HL-60/S4 treated with retinoic acid at 250 ng/mL for 4 days and 3 days (cell line): ENCODE results near the gene NT5DC3.
"Not testable (repeated sequence)": the region's sequence is repeated elsewhere in the genome, so short reads cannot be mapped to it uniquely, and the experiment has no call there.

Source experiments
- in situ Hi-C: fragments of 300-500 bp; cut with MboI; formaldehyde crosslinking; loops from 2 replicates; pipeline ENCODE4 v1.7.0; 2022; ENCODE audit warnings: low sequenced_read_pairs

The NT5DC3 gene

DNA sequence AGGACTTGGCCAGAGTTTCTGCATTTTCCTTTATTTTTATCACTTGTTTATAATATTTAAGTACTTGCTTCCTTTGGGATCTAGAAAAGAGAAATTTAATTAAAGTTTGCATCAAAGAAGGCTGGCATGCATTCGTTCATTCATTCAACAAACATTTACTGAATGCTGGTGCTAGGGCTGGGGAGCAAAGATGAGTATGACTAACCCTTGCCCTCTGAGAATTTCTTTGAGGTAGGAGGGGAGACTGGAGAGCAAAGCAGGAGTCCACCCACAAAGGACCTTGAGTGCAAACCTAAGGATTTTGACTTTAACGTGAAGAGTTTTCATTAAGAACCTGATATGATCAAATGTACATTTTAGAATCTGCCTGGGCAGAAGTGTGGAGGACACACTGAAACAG is 16.1 kb upstream of the NT5DC3 start:
- in situ Hi-C loops = no loop called here

GRCh38 chr12:103855896-103856657 is 15.0 kb upstream of the NT5DC3 start:
- in situ Hi-C loops = no loop called here

GRCh38 chr12:103855036-103855712 is 14.1 kb upstream of the NT5DC3 start:
- in situ Hi-C loops = no loop called here

DNA sequence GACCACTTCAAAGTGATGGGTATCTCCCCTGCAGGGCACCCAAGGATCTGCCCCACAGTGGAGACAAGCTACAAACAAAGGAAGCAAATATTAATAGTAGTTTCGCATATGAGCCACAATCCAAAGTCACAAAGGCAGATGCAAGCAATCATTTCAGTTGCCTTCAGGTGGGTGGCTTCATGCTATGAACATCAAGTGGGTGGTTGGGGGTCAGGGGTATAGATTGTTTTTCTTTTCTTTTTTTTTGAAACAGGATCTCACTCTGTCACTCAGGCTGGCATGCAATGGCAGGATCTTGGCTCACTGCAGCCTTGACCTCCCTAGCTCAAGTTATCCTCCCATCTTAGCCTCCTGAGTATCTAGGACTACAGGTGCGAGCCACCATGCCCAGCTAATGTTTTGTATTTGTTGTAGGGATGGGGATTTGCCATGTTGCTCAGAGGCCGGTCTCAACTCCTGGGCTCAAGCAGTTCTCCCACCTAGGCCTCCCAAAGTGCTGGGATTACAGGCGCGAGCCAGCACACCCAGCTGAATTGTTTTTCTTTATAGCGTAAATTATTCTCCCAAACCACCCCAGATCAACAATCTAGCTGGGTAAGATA is 13.4 kb upstream of the NT5DC3 start:
- in situ Hi-C loops = no loop called here

GRCh38 chr12:103852498-103852997 is 11.5 kb upstream of the NT5DC3 start:
- in situ Hi-C loops = no loop called here

DNA sequence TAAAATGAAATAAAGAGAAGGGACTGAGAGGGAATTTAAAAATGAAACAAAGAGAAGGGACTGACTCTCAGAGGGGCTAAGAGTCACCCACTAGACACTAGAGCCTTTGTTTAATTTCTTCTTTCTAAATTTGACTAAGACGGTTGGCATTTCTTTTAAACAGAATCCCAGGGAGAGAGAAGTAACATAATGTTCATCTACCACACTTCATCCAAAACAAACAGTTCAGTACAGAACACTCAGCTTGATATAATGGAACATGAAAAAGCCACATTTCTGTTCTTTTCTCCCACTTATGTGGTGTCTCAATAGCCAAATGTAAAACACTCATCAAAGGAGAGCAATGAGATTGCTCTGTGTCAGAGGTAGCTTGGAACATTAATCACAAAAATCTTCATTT is 10.1 kb upstream of the NT5DC3 start:
- in situ Hi-C loops = no loop called here

DNA sequence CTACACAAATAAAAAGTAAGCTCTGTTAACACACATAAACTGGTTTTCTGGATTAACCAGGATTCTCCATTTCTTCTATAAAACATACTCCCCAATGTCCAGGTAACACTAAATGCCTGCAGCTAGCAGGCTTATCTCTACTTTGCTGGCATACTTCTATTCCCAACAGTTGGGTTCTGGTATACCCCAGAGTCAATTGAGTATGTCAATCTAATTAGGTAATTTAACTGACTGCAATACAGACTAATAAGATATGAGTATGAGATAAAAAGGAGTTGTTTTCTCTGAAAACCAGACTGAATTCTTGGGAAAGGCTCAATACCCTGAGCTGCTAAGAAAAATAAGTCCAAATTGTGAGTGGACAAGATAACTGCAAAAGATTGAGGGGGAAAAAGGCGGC is 9.4 kb upstream of the NT5DC3 start:
- in situ Hi-C loops = no loop called here

DNA sequence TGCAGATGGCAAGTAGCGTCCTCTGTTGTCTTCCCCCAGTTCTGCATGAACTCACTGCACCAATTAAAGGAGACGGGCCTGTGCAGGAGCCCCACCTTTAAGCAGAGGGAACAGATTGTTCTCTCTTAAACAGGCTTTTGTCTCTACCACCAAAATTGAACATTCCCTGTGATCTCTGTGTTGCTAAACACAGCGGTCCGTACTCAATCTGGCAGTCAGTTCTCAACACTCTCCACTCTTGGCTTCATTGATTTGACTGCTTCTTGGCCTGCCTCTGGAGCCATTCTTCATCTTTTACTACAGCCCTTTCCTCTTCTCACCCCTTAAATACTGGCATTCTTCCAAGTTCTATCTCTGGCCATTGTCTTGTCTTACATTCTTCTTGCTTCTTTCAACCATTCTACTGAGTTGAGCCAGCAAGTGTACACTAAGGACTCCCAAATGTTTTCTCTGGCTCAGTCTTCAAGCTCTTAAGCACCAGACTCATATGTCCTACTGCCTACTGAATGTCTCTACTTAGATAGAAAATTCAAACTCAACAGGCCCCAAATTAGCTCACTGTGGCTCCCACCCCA is 8.0 kb upstream of the NT5DC3 start:
- in situ Hi-C loops = no loop called here

- in situ Hi-C loops = no loop called here
Measured at GRCh38 chr12:103848143-103848542, 7.1 kb upstream of the NT5DC3 start.

DNA sequence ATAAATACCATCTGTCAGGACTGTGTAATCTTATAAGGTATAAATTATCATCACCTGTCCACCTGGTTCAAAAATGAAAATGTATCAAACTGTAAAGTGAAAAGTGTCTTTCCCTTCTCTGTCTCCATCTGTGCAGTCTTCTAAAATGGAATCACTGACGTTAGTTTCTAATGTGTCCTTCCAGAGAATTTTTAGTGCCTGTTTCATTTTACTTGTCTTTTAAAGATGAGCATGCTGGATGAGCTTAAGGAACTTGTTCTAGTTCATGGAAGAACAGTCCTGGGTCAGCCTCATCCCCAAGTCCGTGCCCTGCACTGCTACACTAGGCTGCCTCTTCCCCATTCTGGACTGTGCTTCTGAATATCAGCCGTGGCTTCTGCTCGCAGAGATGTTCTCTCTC is 5.4 kb upstream of the NT5DC3 start:
- in situ Hi-C loops = no loop called here

GRCh38 chr12:103844305-103844704 is 3.3 kb upstream of the NT5DC3 start:
- in situ Hi-C loops = no loop called here

GRCh38 chr12:103841690-103842584 is 903 bp upstream of the NT5DC3 start:
- in situ Hi-C loops = no loop called here

DNA sequence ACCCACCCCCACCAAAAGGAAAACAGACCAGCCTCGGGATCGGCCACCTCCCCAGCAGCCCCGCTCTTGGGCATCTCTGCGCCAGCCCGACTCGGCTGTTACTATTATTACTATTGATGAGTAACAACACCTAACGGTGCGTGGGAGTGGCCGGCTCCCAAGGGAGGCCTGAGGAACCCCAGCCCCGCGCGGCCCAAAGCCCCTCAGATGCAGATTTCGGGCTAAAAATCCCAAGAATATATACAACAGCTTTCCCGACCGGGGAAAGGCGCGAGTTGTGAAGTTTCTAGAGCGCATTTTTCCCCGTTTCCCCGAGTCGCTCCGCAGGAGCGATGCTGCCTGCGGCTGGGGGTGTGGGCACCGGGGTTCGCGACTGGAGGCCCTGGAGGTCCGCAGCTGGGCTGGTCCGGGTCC is 565 bp downstream of the NT5DC3 start:
- in situ Hi-C loops = no loop called here

DNA sequence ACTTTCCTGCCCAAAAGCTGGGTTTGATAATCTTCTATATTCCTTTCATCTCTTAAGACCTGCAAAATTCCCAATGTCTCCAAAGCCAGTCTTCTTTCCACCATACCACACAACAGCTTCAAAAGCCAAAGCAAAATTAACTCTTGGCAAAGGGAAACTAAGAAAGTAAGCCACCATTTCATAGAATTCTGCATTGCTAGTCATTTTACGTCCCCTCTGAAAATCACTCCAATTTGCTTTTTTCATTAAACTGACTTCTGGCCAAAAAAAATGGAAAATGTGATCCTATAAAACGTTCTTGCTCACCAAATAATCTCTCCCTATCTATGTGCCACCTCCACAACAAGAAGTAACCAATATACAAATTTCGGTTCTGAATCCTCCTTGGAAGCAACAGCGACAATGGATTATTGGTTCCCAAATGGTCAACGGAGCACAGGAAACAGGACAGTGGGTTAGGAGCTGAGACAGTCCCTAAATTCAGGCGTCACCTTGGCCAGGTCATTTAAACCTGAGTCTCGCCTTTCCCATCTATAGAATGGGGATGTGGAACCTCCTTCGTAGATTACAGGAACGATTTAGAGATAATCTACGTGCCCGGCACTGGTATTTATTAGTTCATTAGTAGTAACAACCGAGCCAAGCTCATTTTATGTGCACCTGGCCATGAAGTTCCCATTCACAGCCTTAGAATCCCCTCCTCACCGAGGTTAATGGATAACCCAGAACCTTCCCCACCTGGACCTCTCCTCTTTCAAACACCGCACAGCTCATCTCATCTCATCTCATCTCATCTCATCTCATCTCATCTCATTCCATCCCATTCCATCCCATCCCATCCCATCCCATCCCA is 1.2 kb downstream of the NT5DC3 start:
- in situ Hi-C loops = no loop called here

DNA sequence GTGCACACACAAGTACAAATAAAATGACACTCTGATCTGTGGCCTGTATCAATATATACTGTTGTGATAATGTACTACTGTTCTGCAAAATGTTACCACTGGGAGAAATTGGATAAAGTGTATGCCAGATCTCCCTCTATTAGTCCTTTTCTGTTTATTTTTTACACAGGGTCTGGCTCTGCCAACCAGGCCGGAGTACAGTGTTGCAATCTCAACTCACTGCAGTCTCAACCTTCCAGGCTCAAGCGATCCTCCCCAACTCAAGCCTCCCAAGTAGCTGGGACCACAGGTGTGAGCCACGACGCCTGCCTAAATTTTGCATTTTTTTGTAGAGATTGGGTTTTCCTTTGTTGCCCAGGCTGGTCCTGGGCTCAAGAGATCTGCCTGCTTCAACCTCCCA is 1.9 kb downstream of the NT5DC3 start:
- in situ Hi-C loops = no loop called here

DNA sequence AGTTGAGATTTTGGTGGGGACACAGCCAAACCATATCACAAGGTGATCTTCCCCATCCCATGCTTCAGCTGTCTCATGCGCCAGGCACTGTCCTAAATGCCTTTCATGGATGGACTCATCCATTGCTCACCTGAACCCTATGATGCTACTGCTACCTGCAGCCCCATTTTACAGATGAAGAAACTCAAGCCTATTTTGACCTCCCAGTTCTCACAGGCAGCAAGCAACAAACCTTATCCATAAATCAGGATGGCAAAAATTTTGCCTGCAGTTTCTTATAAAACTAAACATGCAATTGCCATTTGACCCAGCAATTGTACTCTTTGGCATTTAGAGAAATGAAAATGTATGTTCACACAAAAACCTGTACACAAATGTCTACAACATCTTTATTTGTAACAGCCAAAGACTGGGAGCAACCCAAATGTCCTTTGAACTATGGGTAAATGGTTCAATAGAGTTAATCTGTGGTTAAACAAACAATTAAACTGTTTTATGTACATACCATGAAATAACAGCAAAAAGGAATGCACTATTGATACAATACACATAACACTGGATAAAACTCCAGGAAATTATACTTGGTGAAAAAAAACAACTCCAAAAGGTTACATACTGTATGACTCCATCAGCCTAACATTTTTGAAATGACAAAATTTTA is 2.6 kb downstream of the NT5DC3 start:
- in situ Hi-C loops = no loop called here

DNA sequence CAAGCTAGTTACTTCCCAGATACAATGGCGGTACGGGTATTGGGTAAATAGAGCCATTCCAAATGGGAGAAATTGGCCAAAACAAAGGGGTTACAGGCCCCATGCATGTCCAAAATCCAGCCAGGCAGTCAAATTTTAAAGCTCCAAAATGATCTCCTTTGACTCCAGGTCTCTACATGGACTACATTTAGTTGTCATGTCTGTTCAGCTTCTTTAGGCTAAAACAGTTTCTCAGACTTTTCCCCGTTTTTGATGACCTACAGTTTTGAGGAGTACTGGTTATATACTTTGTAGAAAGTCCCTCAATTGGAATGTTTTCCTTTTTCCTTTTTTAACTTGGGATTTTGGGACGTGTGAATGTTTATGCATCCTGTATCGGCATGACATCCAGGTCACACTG is 4.7 kb downstream of the NT5DC3 start:
- in situ Hi-C loops = no loop called here

- in situ Hi-C loops = not testable (repeated sequence)
Measured at GRCh38 chr12:103835747-103836335, 5.2 kb downstream of the NT5DC3 start.

DNA sequence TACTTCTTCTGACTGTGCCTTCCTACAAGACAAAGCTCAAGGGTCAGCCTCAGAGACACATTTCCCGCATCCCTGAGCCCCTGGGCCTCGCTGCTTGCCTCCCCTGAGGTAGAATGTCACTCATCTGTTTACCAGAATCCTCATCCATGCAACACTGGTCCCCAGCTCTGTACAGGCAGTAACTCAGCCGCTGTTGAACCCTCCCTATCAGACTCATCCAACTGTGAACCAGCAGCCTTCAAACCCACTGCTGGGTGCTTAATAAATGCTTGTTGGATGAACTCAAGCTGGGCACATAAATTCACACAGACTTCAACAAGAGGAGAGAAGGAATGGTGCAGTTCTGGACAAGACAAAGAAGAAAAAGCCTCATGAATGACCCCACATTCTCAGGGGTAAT is 6.1 kb downstream of the NT5DC3 start:
- in situ Hi-C loops = no loop called here
